Keratinocyte (primary cell): ENCODE results near the gene TSPAN8. TPM values are rescaled to one million over a fixed set of nuclear protein-coding genes. Genes with fewer than 3 reads are reported as not detected.
"Not testable (repeated sequence)": the region's sequence is repeated elsewhere in the genome, so short reads cannot be mapped to it uniquely, and the experiment has no call there.

ENCODE experiments used
- DNase-seq: peaks from one replicate; pipeline ENCODE4 v3.0.0-alpha.2; 2011; ENCODE audit warnings: low read depth, missing footprints, low spot score
- FAIRE-seq: peaks from 2 replicates; lab custom pipeline; 2011; peaks lifted over from hg19 to GRCh38; lab: Jason Lieb, UNC
- H2AFZ ChIP-seq: 2 replicates; pipeline ENCODE4 v1.6.0; 2012; ENCODE audit warnings: low read length, control low read depth, inconsistent platforms; ENCODE audit not compliant: control insufficient read depth
- H3K27ac ChIP-seq: 2 replicates; pipeline ENCODE4 v1.5.1; 2011; ENCODE audit warnings: low read length; ENCODE audit not compliant: control insufficient read depth, insufficient read depth
- H3K27me3 ChIP-seq: 3 replicates; pipeline ENCODE4 v1.6.0; 2011; ENCODE audit warnings: low read length; ENCODE audit not compliant: control insufficient read depth, insufficient read depth; ENCODE audit errors: extremely low read depth
- H3K36me3 ChIP-seq, 2 experiments: 2 replicates in 1 of 2; 3 replicates in 1 of 2; pipeline ENCODE4 v1.5.1; 2011; ENCODE audit warnings: low read length in 2 of 2, mild to moderate bottlenecking in 1 of 2; ENCODE audit not compliant: control insufficient read depth in 2 of 2, insufficient read depth in 2 of 2; ENCODE audit errors: extremely low read depth in 1 of 2
- H3K4me1 ChIP-seq: 3 replicates; pipeline ENCODE4 v1.5.1; 2011; ENCODE audit warnings: low read length; ENCODE audit not compliant: control insufficient read depth, insufficient read depth; ENCODE audit errors: extremely low read depth
- H3K4me2 ChIP-seq: 3 replicates; pipeline ENCODE4 v1.6.0; 2011; ENCODE audit warnings: low read depth, low read length; ENCODE audit not compliant: control insufficient read depth, insufficient read depth; ENCODE audit errors: extremely low read depth
- H3K4me3 ChIP-seq, 3 experiments: fragments of 200-600 bp in 1 of 3; sonication (generic) in 1 of 3; 2 replicates in 2 of 3; 3 replicates in 1 of 3; pipeline ENCODE4 v1.5.1; 2011 to 2016; ENCODE audit warnings: low read length in 3 of 3, mild to moderate bottlenecking in 3 of 3, control low read depth in 2 of 3, inconsistent platforms in 1 of 3, low read depth in 1 of 3, mixed read lengths in 1 of 3, mixed run types in 1 of 3, moderate library complexity in 1 of 3; ENCODE audit not compliant: control insufficient read depth in 2 of 3, insufficient read depth in 2 of 3; ENCODE audit errors: extremely low read depth in 1 of 3
- H3K79me2 ChIP-seq: 2 replicates; pipeline ENCODE4 v1.6.0; 2012; ENCODE audit warnings: low read length; ENCODE audit not compliant: control insufficient read depth, insufficient read depth
- H3K9ac ChIP-seq: 3 replicates; pipeline ENCODE4 v1.6.0; 2011; ENCODE audit warnings: low read length; ENCODE audit not compliant: control insufficient read depth, insufficient read depth; ENCODE audit errors: extremely low read depth
- H3K9me1 ChIP-seq: 3 replicates; pipeline ENCODE4 v1.6.0; 2011; ENCODE audit warnings: low read length; ENCODE audit not compliant: control insufficient read depth, insufficient read depth; ENCODE audit errors: extremely low read depth
- H3K9me3 ChIP-seq: 2 replicates; pipeline ENCODE4 v1.5.1; 2012; ENCODE audit warnings: low read depth, low read length; ENCODE audit not compliant: control insufficient read depth
- H4K20me1 ChIP-seq: 3 replicates; pipeline ENCODE4 v1.6.0; 2011; ENCODE audit warnings: low read length; ENCODE audit not compliant: control insufficient read depth, insufficient read depth; ENCODE audit errors: extremely low read depth
- EZH2 ChIP-seq: IDR thresholded peaks from one replicate; pipeline ENCODE4 v1.6.1; 2012; ENCODE audit warnings: inconsistent platforms, mild to moderate bottlenecking, low read length, moderate library complexity
- dilution Hi-C: fragments of 300-500 bp; cut with MboI; formaldehyde crosslinking; loops from one replicate; pipeline ENCODE4 v1.7.0; 2020; ENCODE audit warnings: low sequenced_read_pairs; ENCODE audit not compliant: extremely low pct_ligation_motif_present
- polyA plus RNA-seq, 5 experiments: library from polyadenylated mRNA; depleted of rRNA in 3 of 5; stranded (reverse) in 3 of 5; stranded (forward) in 1 of 5; unstranded in 1 of 5; fragments of >200 nt; gene quantifications; 1 replicate in 1 of 5; 2 replicates in 3 of 5; 3 replicates in 1 of 5; pipeline versions ENCODE4 v1.2.1 to v1.2.3, GENCODE V29; 2011 to 2012; ENCODE audit warnings: missing spikeins in 2 of 5, low read depth in 1 of 5, low replicate concordance in 1 of 5
- TF ChIP-seq, protein P1 (sequence below), 3 experiments: IDR thresholded peaks in 1 of 3; conservative IDR thresholded peaks in 1 of 3; optimal IDR thresholded peaks in 1 of 3; 2 replicates in 2 of 3; 3 replicates in 1 of 3; pipeline versions ENCODE3 to v1.5.1; 2011; ENCODE audit warnings: low read length in 3 of 3, mild to moderate bottlenecking in 3 of 3, moderate library complexity in 2 of 3, control low read depth in 1 of 3, inconsistent platforms in 1 of 3; ENCODE audit not compliant: insufficient read depth in 2 of 3; ENCODE audit errors: extremely low read depth in 1 of 3

TSPAN8 gene
- polyA plus RNA-seq, 1 donor (not counting 4 experiments of a cell fraction or from before 2014, with no cell fraction given) = not detected

DNA sequence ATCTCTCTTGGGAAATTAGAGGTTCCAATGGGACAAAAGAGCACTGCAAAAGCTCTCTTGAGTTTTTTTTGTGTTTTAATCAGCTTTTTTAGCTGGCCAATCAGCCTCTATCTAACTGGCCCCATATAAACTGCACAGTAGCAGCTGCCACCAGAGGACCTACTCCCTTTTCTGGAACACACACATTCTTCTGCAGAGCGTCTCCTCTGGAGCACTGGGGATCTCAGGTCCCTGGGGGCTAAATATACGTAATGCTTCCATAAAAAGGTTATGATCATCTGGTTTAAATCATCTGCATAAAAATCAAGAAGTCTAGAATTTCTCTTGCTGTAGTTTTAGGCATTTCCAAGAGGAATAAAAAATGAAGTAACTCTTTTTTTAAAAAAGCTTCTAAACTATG is 32.3 kb downstream of the TSPAN8 start:
- Histone ChIP-seq H3K4me3 (no peak overlapping the region), H3K79me2 (no peaks in the 10 kb centered on the region), H3K4me2 (no peak overlapping the region), H2AFZ (no peak overlapping the region), H3K36me3 (no peaks in the 10 kb centered on the region), H3K27me3 (no peaks in the 10 kb centered on the region), H3K27ac (no peak overlapping the region), H3K4me1 (no peaks in the 10 kb centered on the region), H4K20me1 (no peaks in the 10 kb centered on the region), H3K9ac (no peak overlapping the region), H3K9me1 (no peaks in the 10 kb centered on the region), H3K9me3 (no peaks in the 10 kb centered on the region)
- FAIRE-seq (no peak), DNase-seq (no peak)
- TF ChIP-seq, protein P1, sequence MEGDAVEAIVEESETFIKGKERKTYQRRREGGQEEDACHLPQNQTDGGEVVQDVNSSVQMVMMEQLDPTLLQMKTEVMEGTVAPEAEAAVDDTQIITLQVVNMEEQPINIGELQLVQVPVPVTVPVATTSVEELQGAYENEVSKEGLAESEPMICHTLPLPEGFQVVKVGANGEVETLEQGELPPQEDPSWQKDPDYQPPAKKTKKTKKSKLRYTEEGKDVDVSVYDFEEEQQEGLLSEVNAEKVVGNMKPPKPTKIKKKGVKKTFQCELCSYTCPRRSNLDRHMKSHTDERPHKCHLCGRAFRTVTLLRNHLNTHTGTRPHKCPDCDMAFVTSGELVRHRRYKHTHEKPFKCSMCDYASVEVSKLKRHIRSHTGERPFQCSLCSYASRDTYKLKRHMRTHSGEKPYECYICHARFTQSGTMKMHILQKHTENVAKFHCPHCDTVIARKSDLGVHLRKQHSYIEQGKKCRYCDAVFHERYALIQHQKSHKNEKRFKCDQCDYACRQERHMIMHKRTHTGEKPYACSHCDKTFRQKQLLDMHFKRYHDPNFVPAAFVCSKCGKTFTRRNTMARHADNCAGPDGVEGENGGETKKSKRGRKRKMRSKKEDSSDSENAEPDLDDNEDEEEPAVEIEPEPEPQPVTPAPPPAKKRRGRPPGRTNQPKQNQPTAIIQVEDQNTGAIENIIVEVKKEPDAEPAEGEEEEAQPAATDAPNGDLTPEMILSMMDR (optimal IDR thresholded peaks at IDR 0.05 in 1 of 3, IDR thresholded peaks at IDR 0.05 in 1 of 3, conservative IDR thresholded peaks at IDR 0.05 in 1 of 3; ENCODE audit: extremely low read depth in 1 of 3, insufficient read depth in 2 of 3, low read length in 3 of 3) = no peak
- no peak for TF ChIP-seq EZH2
- dilution Hi-C loops = no loop called here

DNA sequence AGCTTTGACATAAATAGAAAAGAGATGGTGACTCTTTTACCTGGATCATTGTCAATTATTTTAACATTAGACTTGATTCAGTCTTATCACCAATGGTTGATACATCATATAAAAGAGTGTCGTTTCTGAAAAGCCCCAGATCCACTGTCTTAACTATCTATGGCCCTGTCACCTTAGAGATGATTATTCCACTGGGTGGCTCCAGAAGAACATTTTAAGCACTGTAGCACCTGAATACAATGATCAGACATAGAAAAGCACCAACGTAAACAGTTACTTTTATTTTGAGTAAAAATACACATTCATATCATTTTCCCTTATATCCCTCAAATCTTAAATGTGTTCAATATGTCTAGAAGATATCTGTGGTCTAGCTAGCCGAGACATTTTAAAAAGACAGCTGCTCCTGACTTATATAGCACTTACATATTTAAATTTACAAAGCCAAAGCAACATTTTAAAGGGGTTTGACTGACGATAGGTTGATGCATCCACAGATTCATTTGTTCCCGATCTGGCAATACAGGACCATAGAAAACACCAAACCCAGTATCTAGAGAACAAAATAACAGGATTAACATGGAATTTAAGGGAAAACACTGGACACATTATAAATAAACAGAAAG is 32.9 kb downstream of the TSPAN8 start:
- Histone ChIP-seq H3K4me1 (no peaks in the 10 kb centered on the region), H2AFZ (no peak overlapping the region), H4K20me1 (no peaks in the 10 kb centered on the region), H3K9ac (no peak overlapping the region), H3K36me3 (no peaks in the 10 kb centered on the region), H3K27me3 (no peaks in the 10 kb centered on the region), H3K79me2 (no peaks in the 10 kb centered on the region), H3K27ac (no peak overlapping the region), H3K9me1 (no peaks in the 10 kb centered on the region), H3K4me2 (no peak overlapping the region), H3K9me3 (no peaks in the 10 kb centered on the region), H3K4me3 (no peak overlapping the region)
- DNase-seq = no peak
- dilution Hi-C loops = no loop called here
- no peak for FAIRE-seq
- no peak for TF ChIP-seq EZH2
- TF ChIP-seq, protein P1 (optimal IDR thresholded peaks at IDR 0.05 in 1 of 3, IDR thresholded peaks at IDR 0.05 in 1 of 3, conservative IDR thresholded peaks at IDR 0.05 in 1 of 3; ENCODE audit: extremely low read depth in 1 of 3, insufficient read depth in 2 of 3, low read length in 3 of 3) = no peak

DNA sequence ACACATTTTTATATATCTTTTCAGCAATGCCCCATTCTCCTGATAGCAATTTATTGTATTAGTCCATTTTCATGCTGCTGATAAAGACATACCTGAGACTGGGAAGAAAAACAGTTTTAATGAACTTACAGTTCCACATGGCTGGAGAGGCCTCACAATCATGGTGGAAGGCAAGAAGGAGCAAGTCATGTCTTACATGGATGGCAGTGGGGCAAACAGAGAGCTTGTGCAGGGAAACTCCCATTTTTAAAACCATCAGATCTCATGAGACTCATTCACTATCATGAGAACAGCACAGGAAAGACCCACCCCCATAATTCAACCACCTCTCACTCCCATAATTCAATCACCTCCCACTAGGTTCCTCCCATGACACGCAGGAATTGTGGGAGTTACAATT is 44.7 kb downstream of the TSPAN8 start:
- H3K4me3 ChIP-seq, H3K9me3 ChIP-seq, H3K36me3 ChIP-seq, H3K79me2 ChIP-seq, H3K9me1 ChIP-seq, H3K9ac ChIP-seq, H4K20me1 ChIP-seq, H3K27ac ChIP-seq, FAIRE-seq, dilution Hi-C loops, H3K4me2 ChIP-seq, H3K4me1 ChIP-seq, H2AFZ ChIP-seq, H3K27me3 ChIP-seq, DNase-seq: not testable (repeated sequence)
